Ovary (tissue), 3 donors: Measurements from ENCODE around the gene SS18.

Experiments used
- CTCF ChIP-seq, 3 donors: fragments of 450-650 bp in 2 of 3; fragments of 200-600 bp in 1 of 3; IDR thresholded peaks; one replicate each; pipeline versions ENCODE4 v1.5.1 to v1.8.0; 2016 to 2022; ENCODE audit warnings: antibody characterized with exemption in 3 of 3, mild to moderate bottlenecking in 1 of 3
- EP300 ChIP-seq: sonication (generic); formaldehyde crosslinking; IDR thresholded peaks from one replicate; pipeline ENCODE4 v1.6.1; 2017; ENCODE audit warnings: antibody characterized with exemption
- POLR2A ChIP-seq: fragments of 450-650 bp; IDR thresholded peaks from one replicate; pipeline ENCODE4 v1.6.1; 2017; ENCODE audit warnings: antibody characterized with exemption, mild to moderate bottlenecking, moderate library complexity
- donor health status: DM: no; HTN: no; CAD: no.

GRCh38 chr18:25998461-25998860 is 92.0 kb downstream of the SS18 start:
- TF ChIP-seq CTCF (IDR thresholded peaks at IDR 0.05) (no peak), POLR2A (no peak), EP300 (no peak)
